GM18861 (cell line): ENCODE measurements around the gene TBC1D8.

Experiments
- ATAC-seq: cut with Tn5 transposase; IDR thresholded peaks from one replicate; pipeline ENCODE4 v1.9.1; 2021; ENCODE audit not compliant: unreplicated experiment

TBC1D8 gene

GRCh38 chr2:101113441-101114267 is 37.5 kb downstream of the TBC1D8 start:
- no peak for ATAC-seq

- no peak for ATAC-seq
These were observed 38.4 kb downstream of the TBC1D8 start for GRCh38 chr2:101112772-101113157.

- no peak for ATAC-seq
These were observed 39.0 kb downstream of the TBC1D8 start for GRCh38 chr2:101111917-101112771.

DNA sequence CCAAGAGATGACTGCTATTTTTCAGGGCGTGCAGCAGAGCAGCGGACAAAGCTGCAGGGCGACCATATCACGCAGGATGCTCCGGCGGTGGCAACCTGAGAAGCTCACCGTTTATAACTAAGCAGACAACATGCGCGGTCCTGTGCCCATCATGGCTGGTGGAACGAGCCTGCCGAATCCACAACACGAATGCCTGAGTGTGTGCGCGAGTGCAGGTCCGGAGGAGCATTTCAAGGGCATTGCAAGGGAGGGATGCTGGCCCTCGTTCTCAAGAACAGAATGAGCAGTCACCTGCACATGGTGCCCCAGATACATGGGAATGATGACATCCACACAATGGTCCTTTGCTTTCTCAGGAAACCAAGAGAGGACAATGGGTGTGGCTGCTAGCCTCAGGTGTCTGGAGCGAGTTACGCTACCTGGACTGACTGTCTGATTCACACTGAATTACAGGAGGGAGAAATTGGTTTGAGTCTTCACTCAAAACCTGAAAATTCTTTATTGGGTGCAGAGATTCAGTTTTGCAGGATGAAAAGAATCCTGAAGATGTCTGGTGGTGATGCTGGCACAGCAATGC is 39.8 kb downstream of the TBC1D8 start:
- ATAC-seq = no peak

- no peak for ATAC-seq
These were observed 41.6 kb downstream of the TBC1D8 start for GRCh38 chr2:101109451-101110118.

DNA sequence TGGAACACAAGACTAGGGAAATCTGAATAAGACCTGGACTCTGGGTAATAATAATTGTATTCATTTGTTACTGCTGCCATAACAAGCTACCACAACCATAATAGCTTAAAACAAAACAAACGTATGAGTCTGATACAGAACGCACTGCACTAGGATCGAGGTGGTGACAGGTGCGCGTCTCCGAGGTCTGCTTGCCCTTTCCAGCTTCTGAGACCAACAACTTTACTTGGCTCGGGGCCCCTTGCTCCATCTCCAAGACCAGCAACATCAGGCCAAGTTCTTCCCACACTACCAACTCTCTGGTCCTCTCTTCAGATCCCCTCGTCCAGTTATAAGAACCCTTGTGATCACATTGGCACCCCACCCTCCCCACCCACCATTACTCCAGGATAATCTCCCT is 42.8 kb downstream of the TBC1D8 start:
- ATAC-seq = no peak

DNA sequence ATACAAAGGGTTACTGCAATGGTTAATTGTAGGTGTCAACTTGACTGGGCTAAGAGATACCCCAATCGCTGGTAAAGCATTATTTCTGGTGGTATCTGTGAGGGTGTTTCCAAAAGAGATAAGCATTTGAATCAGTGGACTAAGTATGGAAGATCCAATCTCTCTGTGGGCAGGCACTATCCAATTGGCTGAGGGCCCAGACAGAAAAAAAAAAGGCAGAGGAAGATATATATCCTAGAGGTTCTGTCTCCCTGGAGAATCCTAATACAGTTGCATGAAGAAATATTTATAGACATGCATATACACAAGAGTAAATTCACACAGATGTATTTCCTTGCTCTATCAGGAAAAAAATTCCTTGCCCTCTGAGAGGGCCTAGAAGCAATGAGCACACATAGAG is 43.9 kb downstream of the TBC1D8 start:
- no peak for ATAC-seq

DNA sequence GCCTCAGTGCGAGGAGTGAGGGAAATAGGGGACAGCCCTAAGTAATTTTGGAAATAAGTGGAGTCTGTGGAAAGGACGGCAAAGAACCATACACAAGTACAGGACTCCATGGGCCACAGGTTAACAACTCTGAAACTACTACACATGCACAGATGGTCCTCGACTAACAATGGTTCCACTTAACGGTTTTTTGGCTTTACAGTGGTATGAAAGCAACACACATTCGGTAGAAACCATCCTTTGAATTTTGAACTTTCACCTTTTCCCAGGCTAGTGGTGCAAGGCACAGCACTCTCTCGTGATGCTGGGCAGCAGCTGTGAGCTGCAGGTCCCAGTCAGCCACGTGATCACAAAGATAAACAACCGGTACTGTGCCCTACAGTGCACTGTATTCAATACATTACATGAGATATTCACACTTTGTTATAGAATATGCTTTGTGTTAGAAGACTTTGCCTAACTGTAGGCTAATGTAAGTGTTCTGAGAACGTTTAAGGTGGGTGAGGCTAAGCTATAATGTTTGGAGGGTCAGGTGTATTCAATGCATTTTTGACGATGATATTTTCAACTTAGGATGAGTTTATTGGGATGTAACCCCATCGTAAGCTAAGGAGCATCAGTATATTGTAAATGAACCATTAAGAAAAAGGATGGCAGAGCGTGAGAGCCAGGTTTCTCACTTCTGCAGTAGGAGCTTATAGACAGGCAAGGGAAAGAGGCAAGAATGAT is 44.6 kb downstream of the TBC1D8 start:
- no peak for ATAC-seq

DNA sequence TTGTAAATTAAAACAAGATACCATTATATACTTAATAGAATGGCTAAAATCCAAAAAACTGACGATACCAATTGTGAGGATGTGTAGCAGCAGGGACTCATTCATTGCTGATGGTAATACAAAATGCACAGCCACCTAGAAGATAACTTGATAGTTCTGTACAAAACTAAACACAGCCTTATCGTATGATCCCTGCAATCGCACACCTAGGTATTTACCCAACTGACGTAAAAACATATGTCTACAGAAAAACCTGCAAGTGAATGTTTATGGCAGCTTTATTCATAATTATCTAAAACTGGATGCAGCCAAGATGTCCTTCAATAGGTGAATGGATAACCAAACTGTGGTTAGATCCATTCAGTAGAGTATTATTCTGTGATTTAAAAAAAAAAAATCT is 45.5 kb downstream of the TBC1D8 start:
- no peak for ATAC-seq

DNA sequence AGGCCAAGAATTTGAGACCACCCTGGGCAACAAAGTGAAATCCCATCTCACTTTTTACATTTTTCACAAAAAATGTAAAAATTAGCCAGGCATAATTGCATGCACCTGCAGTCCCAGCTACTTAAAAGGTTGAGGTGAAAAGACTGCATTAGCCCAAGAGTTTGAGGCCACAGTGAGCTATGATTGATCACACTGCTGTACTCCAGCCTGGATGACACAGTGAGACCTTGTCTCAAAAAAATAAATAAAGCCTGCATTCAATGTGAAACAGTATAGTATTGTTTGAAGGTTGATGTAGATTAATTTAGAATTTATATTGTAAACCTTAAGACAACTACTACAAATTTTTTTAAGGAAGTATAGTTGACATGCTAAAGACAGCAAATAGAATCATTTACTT is 53.5 kb downstream of the TBC1D8 start:
- ATAC-seq = no peak

- no peak for ATAC-seq
These were observed 54.5 kb downstream of the TBC1D8 start for GRCh38 chr2:101096619-101097142.

DNA sequence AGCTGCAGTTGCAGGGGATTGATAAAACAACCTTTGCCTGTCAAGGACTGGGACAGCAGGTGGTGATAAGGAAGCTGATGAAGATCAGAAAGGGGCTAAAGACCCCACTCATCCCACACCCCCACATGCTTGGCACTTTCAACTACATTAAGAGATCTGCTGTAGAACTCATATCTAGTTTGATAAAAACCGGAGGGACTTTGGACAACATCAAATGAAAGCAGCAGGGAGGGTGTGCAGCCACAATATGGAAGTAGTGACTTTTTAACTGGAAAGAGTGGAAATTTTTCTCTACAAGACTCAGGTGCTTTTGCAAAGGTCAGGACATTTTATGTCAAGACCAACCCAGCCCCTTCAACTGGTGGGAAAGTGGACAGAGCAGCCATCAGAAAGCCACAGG is 56.8 kb downstream of the TBC1D8 start:
- ATAC-seq = no peak

GRCh38 chr2:101089942-101090799 is 61.0 kb downstream of the TBC1D8 start:
- ATAC-seq = no peak

DNA sequence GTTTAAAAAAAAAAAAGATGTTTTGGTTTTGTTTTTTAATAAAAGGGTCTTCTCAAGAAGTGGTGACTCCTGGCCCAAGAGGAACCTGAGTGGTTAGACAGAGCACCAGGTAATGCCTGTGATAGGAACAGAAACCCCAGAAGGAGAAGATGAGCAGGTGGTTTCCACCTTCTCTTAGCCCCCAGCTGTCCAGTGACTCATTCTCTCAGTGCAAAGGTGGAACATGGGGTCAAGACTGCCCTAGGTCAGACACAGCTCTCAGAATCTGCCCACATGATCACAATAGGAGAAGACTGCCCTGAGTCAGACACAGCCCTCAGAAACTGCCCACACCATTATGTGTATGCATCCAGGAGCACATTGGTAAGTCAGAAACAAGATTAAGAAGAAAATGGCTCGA is 61.8 kb downstream of the TBC1D8 start:
- ATAC-seq = peak; percentile 93

- no peak for ATAC-seq
These were observed 63.5 kb downstream of the TBC1D8 start for GRCh38 chr2:101087638-101088037.

- no peak for ATAC-seq
These were observed 67.6 kb downstream of the TBC1D8 start for GRCh38 chr2:101083613-101084012.

DNA sequence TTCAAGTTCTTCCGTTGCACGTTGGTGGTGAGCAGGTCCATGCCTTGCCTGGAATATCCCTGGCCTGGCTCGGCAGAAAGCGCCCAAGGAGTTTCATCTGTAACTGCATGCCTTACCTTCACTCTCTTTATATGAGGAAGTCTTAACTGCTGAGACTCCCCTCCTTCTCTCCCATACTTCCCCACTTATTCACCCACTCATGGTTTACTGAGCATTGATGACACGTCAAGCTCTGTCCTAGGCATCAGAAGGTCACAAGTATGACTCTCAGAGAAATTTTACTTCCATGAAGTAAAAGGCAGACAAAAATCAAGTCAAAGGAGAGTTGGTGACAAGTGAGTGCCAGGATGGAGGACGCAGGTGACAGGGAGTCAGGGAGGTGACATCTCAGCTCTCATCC is 68.2 kb downstream of the TBC1D8 start:
- ATAC-seq = no peak

- no peak for ATAC-seq
These were observed 69.7 kb downstream of the TBC1D8 start for GRCh38 chr2:101081375-101081907.
